ENCODE measurements around the gene FILIP1L.

DNA sequence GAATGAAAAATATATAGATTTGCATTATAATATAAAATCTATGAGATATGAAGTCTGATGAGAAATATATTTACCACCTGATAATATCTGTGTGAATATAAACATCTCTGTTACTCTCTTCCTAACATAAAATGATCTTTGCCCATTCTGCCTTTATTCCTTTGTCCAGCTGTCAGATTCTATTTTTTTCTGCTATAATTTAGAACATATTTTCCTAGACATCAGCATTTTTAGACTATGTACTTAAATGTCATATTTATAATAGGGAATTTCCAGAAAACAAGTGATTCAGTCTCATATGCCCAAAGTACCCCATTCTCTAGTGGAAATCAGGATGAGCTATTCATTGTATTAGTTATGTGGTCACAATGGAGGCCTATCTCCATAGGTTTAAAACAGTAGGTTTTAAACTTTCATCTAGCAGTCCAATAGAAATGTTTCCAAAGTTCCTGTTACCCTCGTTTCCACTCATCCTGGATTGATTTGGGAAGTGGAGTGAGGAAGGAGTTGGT lies 83.3 kb downstream of the FILIP1L start:
- TF ChIP-seq CTCF (IDR thresholded peaks at IDR 0.05; ENCODE audit: low read length): no peak
- TF ChIP-seq EZH2 (optimal IDR thresholded peaks at IDR 0.05; ENCODE audit: low read depth, low read length): no peak

Measured in MM.1S (cell line).